Measurements from ENCODE around the gene PAAF1.
"Not testable (repeated sequence)": the region's sequence is repeated elsewhere in the genome, so short reads cannot be mapped to it uniquely, and the experiment has no call there.

PAAF1 gene

GRCh38 chr11:73876424-73877310 lies at the start of gene PAAF1, which contains the start of gene COA4:
Gene PAAF1, plus strand, starts transcription at chr11:73876999. Its CDS starts 23 bp downstream, at chr11:73877022.
Gene COA4, minus strand, starts transcription at chr11:73876846. Its CDS starts 3,468 bp downstream, at chr11:73873378.
- peak; percentile 97 for DNase-seq

- DNase-seq: no peak
Measured at GRCh38 chr11:73830261-73830660, 46.5 kb upstream of the PAAF1 start.

- no peak for DNase-seq
Measured at GRCh38 chr11:73833067-73833466, 43.7 kb upstream of the PAAF1 start.

GRCh38 chr11:73838443-73839122 lies 38.2 kb upstream of the PAAF1 start:
- no peak for DNase-seq

GRCh38 chr11:73839123-73839457 lies 37.7 kb upstream of the PAAF1 start:
- no peak for DNase-seq

GRCh38 chr11:73851046-73851764 lies 25.6 kb upstream of the PAAF1 start:
- no peak for DNase-seq

GRCh38 chr11:73852049-73852448 lies 24.8 kb upstream of the PAAF1 start:
- DNase-seq: no peak

- DNase-seq: no peak
Measured at GRCh38 chr11:73854680-73855079, 22.1 kb upstream of the PAAF1 start.

GRCh38 chr11:73856031-73856567 lies 20.7 kb upstream of the PAAF1 start:
- peak; percentile 18 for DNase-seq

- DNase-seq: no peak
Measured at GRCh38 chr11:73859671-73860070, 17.1 kb upstream of the PAAF1 start.

- no peak for DNase-seq
Measured at GRCh38 chr11:73860202-73860601, 16.6 kb upstream of the PAAF1 start.

- DNase-seq: no peak
Measured at GRCh38 chr11:73862986-73863385, 13.8 kb upstream of the PAAF1 start.

GRCh38 chr11:73866095-73866579 lies 10.7 kb upstream of the PAAF1 start:
- no peak for DNase-seq

GRCh38 chr11:73866586-73866996 lies 10.2 kb upstream of the PAAF1 start:
- DNase-seq: no peak

- no peak for DNase-seq
Measured at GRCh38 chr11:73869332-73869949, 7.4 kb upstream of the PAAF1 start.

- no peak for DNase-seq
Measured at GRCh38 chr11:73870261-73870660, 6.5 kb upstream of the PAAF1 start.

- no peak for DNase-seq
Measured at GRCh38 chr11:73872749-73873357, 3.9 kb upstream of the PAAF1 start.

GRCh38 chr11:73875380-73875779 lies 1.4 kb upstream of the PAAF1 start:
- no peak for DNase-seq

GRCh38 chr11:73875840-73876239 lies 959 bp upstream of the PAAF1 start:
- no peak for DNase-seq

GRCh38 chr11:73878771-73879170 lies 2.0 kb downstream of the PAAF1 start:
- DNase-seq: no peak

- DNase-seq: not testable (repeated sequence)
Measured at GRCh38 chr11:73880449-73880848, 3.6 kb downstream of the PAAF1 start.

- DNase-seq: no peak
Measured at GRCh38 chr11:73883856-73884255, 7.1 kb downstream of the PAAF1 start.
